Measurements from ENCODE around the gene KSR1.

- TF ChIP-seq CTCF (IDR thresholded peaks at IDR 0.05) (no peak), POLR2A (IDR thresholded peaks at IDR 0.05) (no peak)
Observed at GRCh38 chr17:27493088-27493487, 36.8 kb downstream of the KSR1 start.
